H9 (cell line): ENCODE data around the gene CDC27. TPM values are rescaled to one million over a fixed set of nuclear protein-coding genes. Genes with fewer than 3 reads are reported as not detected.

Experiments
- DNase-seq: peaks from one replicate; pipeline ENCODE4 v3.0.0-alpha.2; 2017
- H2AFZ ChIP-seq: one replicate; pipeline ENCODE4 v1.6.1; 2013; ENCODE audit warnings: mild to moderate bottlenecking, low read length, control low read depth, moderate library complexity
- H2AK5ac ChIP-seq: 2 replicates; pipeline ENCODE4 v1.6.1; 2013; ENCODE audit warnings: low read length, control low read depth, mixed read lengths; ENCODE audit not compliant: insufficient read length
- H2BK120ac ChIP-seq: one replicate; pipeline ENCODE4 v1.6.1; 2013; ENCODE audit warnings: low read depth, mild to moderate bottlenecking, low read length, control low read depth, inconsistent platforms; ENCODE audit not compliant: poor library complexity, severe bottlenecking
- H2BK12ac ChIP-seq: 2 replicates; pipeline ENCODE4 v1.6.1; 2013; ENCODE audit warnings: low read length, control low read depth, mixed read lengths, low read depth; ENCODE audit not compliant: insufficient read length
- H2BK15ac ChIP-seq: 2 replicates; pipeline ENCODE4 v1.6.1; 2013; ENCODE audit warnings: low read depth, low read length, control low read depth
- H2BK20ac ChIP-seq: one replicate; pipeline ENCODE4 v1.6.1; 2013; ENCODE audit warnings: low read depth, mild to moderate bottlenecking, low read length, control low read depth, inconsistent platforms; ENCODE audit not compliant: poor library complexity, severe bottlenecking
- H2BK5ac ChIP-seq: 2 replicates; pipeline ENCODE4 v1.6.1; 2013; ENCODE audit warnings: low read length, control low read depth, mixed read lengths; ENCODE audit not compliant: insufficient read length
- H3K14ac ChIP-seq: 2 replicates; pipeline ENCODE4 v1.6.1; 2013; ENCODE audit warnings: low read length, control low read depth; ENCODE audit not compliant: insufficient read depth
- H3K18ac ChIP-seq: 2 replicates; pipeline ENCODE4 v1.6.1; 2013; ENCODE audit warnings: low read depth, mild to moderate bottlenecking, mixed read lengths, low read length, control low read depth; ENCODE audit not compliant: insufficient read length
- H3K23ac ChIP-seq: 2 replicates; pipeline ENCODE4 v1.6.1; 2013; ENCODE audit warnings: low read length, control low read depth, mixed read lengths, low read depth; ENCODE audit not compliant: insufficient read length
- H3K23me2 ChIP-seq: 2 replicates; pipeline ENCODE4 v1.6.1; 2013; ENCODE audit warnings: low read depth, mild to moderate bottlenecking, mixed read lengths, low read length, control low read depth; ENCODE audit not compliant: insufficient read length, poor library complexity, severe bottlenecking
- H3K27ac ChIP-seq: 2 replicates; pipeline ENCODE4 v1.5.1; 2013; ENCODE audit warnings: low read length, control low read depth, mixed read lengths, low read depth; ENCODE audit not compliant: insufficient read length
- H3K27me3 ChIP-seq: 2 replicates; pipeline ENCODE4 v1.6.1; 2013; ENCODE audit warnings: low read length, control low read depth, inconsistent platforms; ENCODE audit not compliant: insufficient read depth
- H3K4ac ChIP-seq: 2 replicates; pipeline ENCODE4 v1.6.1; 2013; ENCODE audit warnings: low read depth, mild to moderate bottlenecking, control low read depth, inconsistent platforms, low read length, moderate library complexity
- H3K4me1 ChIP-seq: 2 replicates; pipeline ENCODE4 v1.6.1; 2013; ENCODE audit warnings: low read length, control low read depth, inconsistent platforms; ENCODE audit not compliant: insufficient read depth
- H3K4me2 ChIP-seq: 2 replicates; pipeline ENCODE4 v1.6.1; 2013; ENCODE audit warnings: low read length, control low read depth, mixed read lengths; ENCODE audit not compliant: insufficient read length, insufficient read depth
- H3K56ac ChIP-seq: 2 replicates; pipeline ENCODE4 v1.6.1; 2013; ENCODE audit warnings: low read depth, mild to moderate bottlenecking, mixed read lengths, low read length, control low read depth; ENCODE audit not compliant: insufficient read length
- H3K79me1 ChIP-seq: 2 replicates; pipeline ENCODE4 v1.6.1; 2013; ENCODE audit warnings: low read depth, mild to moderate bottlenecking, moderate library complexity, low read length, control low read depth, inconsistent platforms; ENCODE audit not compliant: insufficient read depth, poor library complexity, severe bottlenecking
- H3K79me2 ChIP-seq: 2 replicates; pipeline ENCODE4 v1.6.1; 2013; ENCODE audit warnings: low read length, control low read depth, inconsistent platforms; ENCODE audit not compliant: insufficient read depth
- H3K9ac ChIP-seq: 2 replicates; pipeline ENCODE4 v1.6.1; 2013; ENCODE audit warnings: low read length, control low read depth, mixed read lengths; ENCODE audit not compliant: insufficient read length; ENCODE audit errors: extremely low read depth
- H3K9me3 ChIP-seq: one replicate; pipeline ENCODE4 v1.6.1; 2013; ENCODE audit warnings: low read depth, low read length, inconsistent platforms; ENCODE audit not compliant: control insufficient read depth
- H3T11ph ChIP-seq: one replicate; pipeline ENCODE4 v1.6.1; 2013; ENCODE audit warnings: mild to moderate bottlenecking, low read length, control low read depth, inconsistent platforms
- H4K20me1 ChIP-seq: one replicate; pipeline ENCODE4 v1.6.1; 2013; ENCODE audit not compliant: control insufficient read depth, insufficient read length, insufficient read depth
- H4K5ac ChIP-seq: 2 replicates; pipeline ENCODE4 v1.6.1; 2013; ENCODE audit warnings: low read depth, mild to moderate bottlenecking, mixed read lengths, low read length, control low read depth; ENCODE audit not compliant: insufficient read length
- H4K8ac ChIP-seq: replicated peaks from 2 replicates; pipeline ENCODE4 v1.6.1; 2013; ENCODE audit warnings: low read length, control low read depth, mixed read lengths, low read depth; ENCODE audit not compliant: insufficient read length
- H4K91ac ChIP-seq: 2 replicates; pipeline ENCODE4 v1.6.1; 2013; ENCODE audit warnings: low read depth, mild to moderate bottlenecking, moderate library complexity, mixed read lengths, low read length, control low read depth; ENCODE audit not compliant: insufficient read length
- H3K27ac Mint-ChIP-seq, 3 experiments: 2 replicates in 2 of 3; 3 replicates in 1 of 3; pipeline ENCODE4 v1.8.0; 2020 to 2021; ENCODE audit warnings: mixed read lengths in 3 of 3, mild to moderate bottlenecking in 1 of 3, moderate library complexity in 1 of 3
- H3K27me3 Mint-ChIP-seq: 2 replicates; pipeline ENCODE4 v1.8.0; 2021; ENCODE audit warnings: low read depth, mild to moderate bottlenecking, moderate library complexity, mixed read lengths
- H3K36me3 Mint-ChIP-seq, 3 experiments: 2 replicates in 2 of 3; 3 replicates in 1 of 3; pipeline ENCODE4 v1.8.0; 2020 to 2021; ENCODE audit warnings: low read depth in 3 of 3, mixed read lengths in 3 of 3; ENCODE audit not compliant: insufficient read depth in 1 of 3
- H3K4me1 Mint-ChIP-seq, 2 experiments: 2 replicates each; pipeline ENCODE4 v1.8.0; 2020; ENCODE audit warnings: mixed read lengths in 2 of 2
- H3K4me3 Mint-ChIP-seq, 2 experiments: 2 replicates in 1 of 2; 3 replicates in 1 of 2; pipeline ENCODE4 v1.8.0; 2020 to 2021; ENCODE audit warnings: mild to moderate bottlenecking in 2 of 2, mixed read lengths in 2 of 2, moderate library complexity in 1 of 2
- H3K9me3 Mint-ChIP-seq, 2 experiments: 2 replicates in 1 of 2; 3 replicates in 1 of 2; pipeline ENCODE4 v1.8.0; 2020; ENCODE audit warnings: mild to moderate bottlenecking in 2 of 2, mixed read lengths in 2 of 2, moderate library complexity in 1 of 2
- WGBS: extraction: QIAGEN DNeasy Blood & Tissue Kit; methylation state at CpG from one replicate; pipeline ENCODE4 v1.1.7; 2013; ENCODE audit warnings: missing lambda C conversion rate, low lambda C conversion rate, mixed read lengths; ENCODE audit not compliant: insufficient read length; ENCODE audit errors: extremely low coverage; 5-methylcytosine and 5-hydroxymethylcytosine counted together
- total RNA-seq: library from RNA; stranded (reverse); gene quantifications from 2 replicates; pipeline ENCODE4 v1.2.1, GENCODE V29; 2021
- TF ChIP-seq, protein P1 (sequence below): fragments of 200-600 bp; sonication (generic); conservative IDR thresholded peaks from 3 replicates; pipeline ENCODE4 v1.8.0; 2021; ENCODE audit warnings: antibody characterized with exemption, mild to moderate bottlenecking

Gene CDC27
- total RNA-seq, 1 experiment from 2014 or later: 82.5 TPM

DNA sequence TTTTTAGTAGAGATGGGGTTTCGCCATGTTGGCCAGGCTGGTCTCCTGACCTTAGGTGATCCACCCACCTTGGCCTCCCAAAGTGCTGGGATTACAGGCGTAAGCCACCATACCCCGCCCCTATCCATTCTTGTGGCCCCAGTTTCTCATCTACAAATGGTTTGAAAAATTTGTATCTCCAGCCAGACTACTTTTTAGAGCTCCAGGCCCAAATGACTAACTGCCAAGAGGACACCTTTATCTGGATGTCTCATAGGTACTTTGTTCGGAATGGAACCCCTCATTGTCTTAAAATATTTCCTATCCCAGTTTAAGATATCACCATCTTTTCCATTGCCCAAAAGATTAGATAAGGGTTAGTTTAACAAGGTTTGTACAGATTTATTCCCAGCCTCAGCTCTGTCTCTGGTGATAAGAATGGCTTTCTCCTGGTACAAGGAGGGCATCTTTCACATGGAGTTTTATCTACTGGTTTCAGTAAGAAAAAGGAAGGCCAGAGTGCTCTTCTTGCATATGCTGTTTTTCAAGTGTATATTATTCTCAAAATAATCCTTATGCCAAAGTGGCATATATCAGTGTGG, 4.9 kb upstream of the CDC27 start:
- Histone ChIP-seq H4K8ac (no peak overlapping the region), H3K18ac (no peak overlapping the region), H2BK15ac (no peak overlapping the region), H3K4me2 (no peak overlapping the region), H3K79me2 (no peaks in the 10 kb centered on the region), H4K20me1 (no peaks in the 10 kb centered on the region), H4K5ac (no peak overlapping the region), H2AK5ac (no peak overlapping the region), H3K4me1 (no peaks in the 10 kb centered on the region), H3K9ac (no peak overlapping the region), H2BK20ac (no peak overlapping the region), H3K4ac (no peak overlapping the region), H2AFZ (no peak overlapping the region), H2BK5ac (no peak overlapping the region), H3T11ph (no peak overlapping the region), H3K56ac (no peak overlapping the region), H2BK12ac (no peak overlapping the region), H3K14ac (no peak overlapping the region), H3K27me3 (no peaks in the 10 kb centered on the region; the same call in 1 of the 2 replicates), H3K23me2 (peaks cover 3% of the 10 kb centered on the region), H4K91ac (no peak overlapping the region), H3K9me3 (no peaks in the 10 kb centered on the region), H2BK120ac (no peak overlapping the region), H3K27ac (no peak overlapping the region), H3K23ac (no peak overlapping the region), H3K79me1 (no peaks in the 10 kb centered on the region)
- Mint-ChIP-seq H3K4me1 (peaks cover 4 to 8% of the 10 kb centered on the region in 2 experiments), H3K36me3 (no peaks in the 10 kb centered on the region), H3K4me3 (no peak overlapping the region; a peak in 1 of 5 replicates), H3K27ac (no peak overlapping the region), H3K9me3 (no peaks in the 10 kb centered on the region; a peak in 1 of 5 replicates), H3K27me3 (peaks cover 2% of the 10 kb centered on the region)
- TF ChIP-seq, protein P1, sequence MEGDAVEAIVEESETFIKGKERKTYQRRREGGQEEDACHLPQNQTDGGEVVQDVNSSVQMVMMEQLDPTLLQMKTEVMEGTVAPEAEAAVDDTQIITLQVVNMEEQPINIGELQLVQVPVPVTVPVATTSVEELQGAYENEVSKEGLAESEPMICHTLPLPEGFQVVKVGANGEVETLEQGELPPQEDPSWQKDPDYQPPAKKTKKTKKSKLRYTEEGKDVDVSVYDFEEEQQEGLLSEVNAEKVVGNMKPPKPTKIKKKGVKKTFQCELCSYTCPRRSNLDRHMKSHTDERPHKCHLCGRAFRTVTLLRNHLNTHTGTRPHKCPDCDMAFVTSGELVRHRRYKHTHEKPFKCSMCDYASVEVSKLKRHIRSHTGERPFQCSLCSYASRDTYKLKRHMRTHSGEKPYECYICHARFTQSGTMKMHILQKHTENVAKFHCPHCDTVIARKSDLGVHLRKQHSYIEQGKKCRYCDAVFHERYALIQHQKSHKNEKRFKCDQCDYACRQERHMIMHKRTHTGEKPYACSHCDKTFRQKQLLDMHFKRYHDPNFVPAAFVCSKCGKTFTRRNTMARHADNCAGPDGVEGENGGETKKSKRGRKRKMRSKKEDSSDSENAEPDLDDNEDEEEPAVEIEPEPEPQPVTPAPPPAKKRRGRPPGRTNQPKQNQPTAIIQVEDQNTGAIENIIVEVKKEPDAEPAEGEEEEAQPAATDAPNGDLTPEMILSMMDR: no peak
- DNase-seq: no peak
- no CpG with 5 or more reads among the region's 4 CpGs for WGBS
